ENCODE measurements around the gene ICAM4. TPM values are rescaled to one million over a fixed set of nuclear protein-coding genes. Genes with fewer than 3 reads are reported as not detected.

The ICAM4 gene
- total RNA-seq, 1 donor from 2014 or later, result not detected

DNA sequence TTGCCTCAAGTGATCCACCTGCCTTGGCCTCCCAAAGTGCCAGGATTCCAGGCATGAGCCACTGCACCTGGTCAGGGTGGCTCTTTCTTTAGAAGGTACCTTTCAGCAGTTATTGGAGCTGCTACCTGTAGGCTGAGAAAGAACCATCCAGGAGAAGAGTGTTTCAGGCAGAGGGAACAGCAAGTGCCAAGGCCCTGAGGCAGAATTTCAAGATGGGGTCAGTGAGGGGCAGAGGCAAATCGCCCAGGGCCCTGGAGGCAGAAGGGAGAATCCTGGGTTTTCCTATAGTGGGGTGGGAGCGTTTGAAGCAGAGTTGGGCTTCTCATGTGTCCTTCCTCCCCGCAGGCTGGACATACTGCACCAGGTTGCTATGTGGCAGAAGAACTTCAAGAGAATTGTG lies 32.5 kb upstream of the ICAM4 start:
- Histone ChIP-seq H3K4me3 (no peak overlapping the region), H3K4me1 (peaks cover 24% of the 10 kb centered on the region), H3K27ac (no peak overlapping the region), H3K36me3 (peaks cover 0 to 40% of the 10 kb centered on the region in 2 donors), H3K9me3 (no peaks in the 10 kb centered on the region), H3K27me3 (no peaks in the 10 kb centered on the region)
- intact Hi-C loops (cut with DNase I), result no loop called here
- DNase-seq (ENCODE audit: extremely low spot score in 2 of 2), result no peak
- TF ChIP-seq POLR2A (IDR thresholded peaks at IDR 0.05) (no peak), POLR2AphosphoS5 (IDR thresholded peaks at IDR 0.05; ENCODE audit: insufficient read depth in 1 of 2, low read depth in 1 of 2) (no peak)
- TF ChIP-seq, protein P1, sequence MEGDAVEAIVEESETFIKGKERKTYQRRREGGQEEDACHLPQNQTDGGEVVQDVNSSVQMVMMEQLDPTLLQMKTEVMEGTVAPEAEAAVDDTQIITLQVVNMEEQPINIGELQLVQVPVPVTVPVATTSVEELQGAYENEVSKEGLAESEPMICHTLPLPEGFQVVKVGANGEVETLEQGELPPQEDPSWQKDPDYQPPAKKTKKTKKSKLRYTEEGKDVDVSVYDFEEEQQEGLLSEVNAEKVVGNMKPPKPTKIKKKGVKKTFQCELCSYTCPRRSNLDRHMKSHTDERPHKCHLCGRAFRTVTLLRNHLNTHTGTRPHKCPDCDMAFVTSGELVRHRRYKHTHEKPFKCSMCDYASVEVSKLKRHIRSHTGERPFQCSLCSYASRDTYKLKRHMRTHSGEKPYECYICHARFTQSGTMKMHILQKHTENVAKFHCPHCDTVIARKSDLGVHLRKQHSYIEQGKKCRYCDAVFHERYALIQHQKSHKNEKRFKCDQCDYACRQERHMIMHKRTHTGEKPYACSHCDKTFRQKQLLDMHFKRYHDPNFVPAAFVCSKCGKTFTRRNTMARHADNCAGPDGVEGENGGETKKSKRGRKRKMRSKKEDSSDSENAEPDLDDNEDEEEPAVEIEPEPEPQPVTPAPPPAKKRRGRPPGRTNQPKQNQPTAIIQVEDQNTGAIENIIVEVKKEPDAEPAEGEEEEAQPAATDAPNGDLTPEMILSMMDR (IDR thresholded peaks at IDR 0.05), result no peak

DNA sequence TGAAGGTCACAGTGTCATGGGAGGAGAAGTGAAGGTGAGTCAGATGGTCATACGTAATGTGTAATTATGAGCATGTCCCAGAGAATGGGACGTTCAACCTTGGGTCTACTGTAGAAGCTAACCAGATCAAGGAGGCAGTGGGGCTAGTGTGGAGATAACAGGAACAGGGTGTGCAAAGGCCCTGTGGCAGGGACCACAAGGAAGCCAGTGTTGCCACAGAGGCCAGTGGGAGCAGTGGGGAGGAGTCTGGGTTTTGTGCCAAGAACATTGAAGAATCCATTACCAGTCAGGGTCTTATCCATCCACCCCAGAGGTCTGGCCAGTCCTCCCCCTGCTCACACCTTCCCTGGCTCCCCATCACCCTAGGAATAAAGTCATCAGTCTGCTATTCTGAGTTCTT lies 31.4 kb upstream of the ICAM4 start:
- H3K36me3 ChIP-seq, result peaks cover 0 to 40% of the 10 kb centered on the region in 2 donors
- DNase-seq (ENCODE audit: extremely low spot score in 2 of 2), result no peak
- TF ChIP-seq, protein P1 (IDR thresholded peaks at IDR 0.05), result no peak
- TF ChIP-seq POLR2A (IDR thresholded peaks at IDR 0.05) (no peak), POLR2AphosphoS5 (IDR thresholded peaks at IDR 0.05; ENCODE audit: insufficient read depth in 1 of 2, low read depth in 1 of 2) (no peak)
- H3K4me1 ChIP-seq, result peaks cover 28% of the 10 kb centered on the region
- no peak overlapping the region for H3K27ac ChIP-seq
- no peak overlapping the region for H3K4me3 ChIP-seq
- intact Hi-C loops (cut with DNase I), result no loop called here
- H3K9me3 ChIP-seq, result no peaks in the 10 kb centered on the region
- no peaks in the 10 kb centered on the region for H3K27me3 ChIP-seq

DNA sequence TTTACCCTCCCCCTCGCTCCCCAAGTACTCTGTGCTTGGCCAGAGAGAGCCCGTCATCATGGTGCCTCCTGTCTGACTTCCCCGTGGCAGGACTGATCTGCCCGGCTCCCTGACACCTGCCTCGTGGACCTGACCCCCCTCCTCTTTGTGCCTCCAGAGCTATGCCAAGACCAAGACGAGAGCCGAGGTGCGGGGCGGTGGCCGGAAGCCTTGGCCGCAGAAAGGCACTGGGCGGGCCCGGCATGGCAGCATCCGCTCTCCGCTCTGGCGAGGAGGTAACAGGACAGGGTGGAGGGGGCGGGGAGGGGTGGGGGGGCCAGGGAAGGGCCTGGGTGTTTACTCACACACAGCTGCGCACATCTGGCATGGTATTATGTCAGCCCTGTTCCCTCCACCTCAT lies 30.2 kb upstream of the ICAM4 start:
- no peak for DNase-seq (ENCODE audit: extremely low spot score in 2 of 2)
- Histone ChIP-seq H3K27me3 (no peaks in the 10 kb centered on the region), H3K27ac (no peak overlapping the region), H3K4me3 (no peak overlapping the region), H3K4me1 (peaks cover 18% of the 10 kb centered on the region), H3K9me3 (no peaks in the 10 kb centered on the region), H3K36me3 (peaks cover 0 to 40% of the 10 kb centered on the region in 2 donors)
- TF ChIP-seq, protein P1 (IDR thresholded peaks at IDR 0.05), result no peak
- no peak for TF ChIP-seq POLR2A (IDR thresholded peaks at IDR 0.05)
- intact Hi-C loops (cut with DNase I), result no loop called here

DNA sequence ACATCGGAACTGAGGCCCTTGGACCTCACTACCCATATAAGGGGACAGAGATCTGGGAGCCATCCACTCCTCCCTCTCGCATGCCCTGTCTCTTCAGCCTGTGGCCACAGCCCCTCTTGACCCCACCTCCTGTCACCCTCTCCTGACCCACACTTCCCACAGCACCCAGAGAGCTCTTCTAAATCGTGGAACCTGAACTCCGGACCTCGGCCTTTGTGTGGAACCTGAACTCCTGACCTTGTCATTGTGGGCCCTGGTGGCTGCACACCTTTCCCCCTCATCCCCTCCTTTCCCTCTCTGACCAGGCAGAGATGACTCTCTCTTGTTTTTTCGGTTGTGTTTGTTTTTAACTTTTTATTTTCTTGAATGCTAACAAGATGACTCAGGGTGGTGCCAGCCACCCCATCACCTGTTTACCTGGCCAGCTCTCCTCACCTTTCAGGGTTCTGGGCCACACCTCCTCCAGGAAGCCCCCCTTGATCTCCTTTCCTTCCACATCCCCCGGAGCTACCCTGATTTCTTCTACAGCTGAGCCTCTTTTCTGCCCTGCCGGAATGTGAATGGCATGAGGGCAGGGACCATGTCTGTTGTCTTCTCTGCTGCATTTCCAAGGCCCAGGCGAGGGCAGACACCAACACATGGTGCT lies 29.7 kb upstream of the ICAM4 start:
- intact Hi-C loops (cut with DNase I), result no loop called here
- H3K4me3 ChIP-seq, result no peak overlapping the region
- no peak for DNase-seq (ENCODE audit: extremely low spot score in 2 of 2)
- TF ChIP-seq POLR2A (IDR thresholded peaks at IDR 0.05) (no peak), POLR2AphosphoS5 (IDR thresholded peaks at IDR 0.05; ENCODE audit: insufficient read depth in 1 of 2, low read depth in 1 of 2) (no peak)
- TF ChIP-seq, protein P1 (IDR thresholded peaks at IDR 0.05), result no peak
- peaks cover 0 to 40% of the 10 kb centered on the region in 2 donors for H3K36me3 ChIP-seq
- H3K9me3 ChIP-seq, result no peaks in the 10 kb centered on the region
- no peaks in the 10 kb centered on the region for H3K27me3 ChIP-seq
- peaks cover 18% of the 10 kb centered on the region for H3K4me1 ChIP-seq
- H3K27ac ChIP-seq, result no peak overlapping the region

DNA sequence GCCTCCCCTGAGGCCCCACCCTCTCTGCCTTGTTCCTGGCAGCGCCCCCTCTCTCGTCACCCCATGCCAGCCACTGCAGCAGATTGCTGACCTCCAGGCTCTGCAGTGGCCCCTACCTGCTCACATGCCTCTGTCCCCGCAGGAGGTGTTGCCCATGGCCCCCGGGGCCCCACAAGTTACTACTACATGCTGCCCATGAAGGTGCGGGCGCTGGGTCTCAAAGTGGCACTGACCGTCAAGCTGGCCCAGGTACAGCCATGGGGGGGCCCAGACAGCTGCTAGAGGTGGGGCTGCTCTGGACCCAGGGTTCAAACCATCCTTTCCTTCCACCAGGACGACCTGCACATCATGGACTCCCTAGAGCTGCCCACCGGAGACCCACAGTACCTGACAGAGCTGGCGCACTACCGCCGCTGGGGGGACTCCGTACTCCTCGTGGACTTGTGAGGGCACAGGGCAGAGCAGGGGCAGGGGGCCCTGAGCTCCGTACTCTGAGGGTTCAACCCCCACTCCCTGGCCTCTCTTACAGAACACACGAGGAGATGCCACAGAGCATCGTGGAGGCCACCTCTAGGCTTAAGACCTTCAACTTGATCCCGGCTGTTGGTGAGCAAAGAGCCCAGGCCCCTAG lies 28.6 kb upstream of the ICAM4 start:
- Histone ChIP-seq H3K36me3 (peaks cover 0 to 40% of the 10 kb centered on the region in 2 donors), H3K27me3 (no peaks in the 10 kb centered on the region), H3K27ac (no peak overlapping the region), H3K4me3 (no peak overlapping the region), H3K4me1 (peaks cover 8% of the 10 kb centered on the region), H3K9me3 (no peaks in the 10 kb centered on the region)
- intact Hi-C loops (cut with DNase I), result no loop called here
- DNase-seq (ENCODE audit: extremely low spot score in 2 of 2), result no peak
- TF ChIP-seq, protein P1 (IDR thresholded peaks at IDR 0.05), result no peak
- TF ChIP-seq POLR2AphosphoS5 (IDR thresholded peaks at IDR 0.05; ENCODE audit: insufficient read depth in 1 of 2, low read depth in 1 of 2), result no peak
- TF ChIP-seq POLR2A (IDR thresholded peaks at IDR 0.05), result no peak

Measured in vagina (tissue), 2 donors.